Keratinocyte (primary cell): Measurements from ENCODE around the gene AK1. TPM values are rescaled to one million over a fixed set of nuclear protein-coding genes. Genes with fewer than 3 reads are reported as not detected.

Experiments used
- DNase-seq: peaks from one replicate; pipeline ENCODE4 v3.0.0-alpha.2; 2011; ENCODE audit warnings: low read depth, missing footprints, low spot score
- FAIRE-seq: peaks from 2 replicates; lab custom pipeline; 2011; peaks lifted over from hg19 to GRCh38; lab: Jason Lieb, UNC
- H2AFZ ChIP-seq: 2 replicates; pipeline ENCODE4 v1.6.0; 2012; ENCODE audit warnings: low read length, control low read depth, inconsistent platforms; ENCODE audit not compliant: control insufficient read depth
- H3K27ac ChIP-seq: 2 replicates; pipeline ENCODE4 v1.5.1; 2011; ENCODE audit warnings: low read length; ENCODE audit not compliant: control insufficient read depth, insufficient read depth
- H3K27me3 ChIP-seq: 3 replicates; pipeline ENCODE4 v1.6.0; 2011; ENCODE audit warnings: low read length; ENCODE audit not compliant: control insufficient read depth, insufficient read depth; ENCODE audit errors: extremely low read depth
- H3K36me3 ChIP-seq, 2 experiments: 2 replicates in 1 of 2; 3 replicates in 1 of 2; pipeline ENCODE4 v1.5.1; 2011; ENCODE audit warnings: low read length in 2 of 2, mild to moderate bottlenecking in 1 of 2; ENCODE audit not compliant: control insufficient read depth in 2 of 2, insufficient read depth in 2 of 2; ENCODE audit errors: extremely low read depth in 1 of 2
- H3K4me1 ChIP-seq: 3 replicates; pipeline ENCODE4 v1.5.1; 2011; ENCODE audit warnings: low read length; ENCODE audit not compliant: control insufficient read depth, insufficient read depth; ENCODE audit errors: extremely low read depth
- H3K4me2 ChIP-seq: 3 replicates; pipeline ENCODE4 v1.6.0; 2011; ENCODE audit warnings: low read depth, low read length; ENCODE audit not compliant: control insufficient read depth, insufficient read depth; ENCODE audit errors: extremely low read depth
- H3K4me3 ChIP-seq, 3 experiments: fragments of 200-600 bp in 1 of 3; sonication (generic) in 1 of 3; 2 replicates in 2 of 3; 3 replicates in 1 of 3; pipeline ENCODE4 v1.5.1; 2011 to 2016; ENCODE audit warnings: low read length in 3 of 3, mild to moderate bottlenecking in 3 of 3, control low read depth in 2 of 3, inconsistent platforms in 1 of 3, low read depth in 1 of 3, mixed read lengths in 1 of 3, mixed run types in 1 of 3, moderate library complexity in 1 of 3; ENCODE audit not compliant: control insufficient read depth in 2 of 3, insufficient read depth in 2 of 3; ENCODE audit errors: extremely low read depth in 1 of 3
- H3K79me2 ChIP-seq: 2 replicates; pipeline ENCODE4 v1.6.0; 2012; ENCODE audit warnings: low read length; ENCODE audit not compliant: control insufficient read depth, insufficient read depth
- H3K9ac ChIP-seq: 3 replicates; pipeline ENCODE4 v1.6.0; 2011; ENCODE audit warnings: low read length; ENCODE audit not compliant: control insufficient read depth, insufficient read depth; ENCODE audit errors: extremely low read depth
- H3K9me1 ChIP-seq: 3 replicates; pipeline ENCODE4 v1.6.0; 2011; ENCODE audit warnings: low read length; ENCODE audit not compliant: control insufficient read depth, insufficient read depth; ENCODE audit errors: extremely low read depth
- H3K9me3 ChIP-seq: 2 replicates; pipeline ENCODE4 v1.5.1; 2012; ENCODE audit warnings: low read depth, low read length; ENCODE audit not compliant: control insufficient read depth
- H4K20me1 ChIP-seq: 3 replicates; pipeline ENCODE4 v1.6.0; 2011; ENCODE audit warnings: low read length; ENCODE audit not compliant: control insufficient read depth, insufficient read depth; ENCODE audit errors: extremely low read depth
- CTCF ChIP-seq, 3 experiments: IDR thresholded peaks in 1 of 3; conservative IDR thresholded peaks in 1 of 3; optimal IDR thresholded peaks in 1 of 3; 2 replicates in 2 of 3; 3 replicates in 1 of 3; pipeline versions ENCODE3 to v1.5.1; 2011; ENCODE audit warnings: low read length in 3 of 3, mild to moderate bottlenecking in 3 of 3, moderate library complexity in 2 of 3, control low read depth in 1 of 3, inconsistent platforms in 1 of 3; ENCODE audit not compliant: insufficient read depth in 2 of 3; ENCODE audit errors: extremely low read depth in 1 of 3
- EZH2 ChIP-seq: IDR thresholded peaks from one replicate; pipeline ENCODE4 v1.6.1; 2012; ENCODE audit warnings: inconsistent platforms, mild to moderate bottlenecking, low read length, moderate library complexity
- dilution Hi-C: fragments of 300-500 bp; cut with MboI; formaldehyde crosslinking; loops from one replicate; pipeline ENCODE4 v1.7.0; 2020; ENCODE audit warnings: low sequenced_read_pairs; ENCODE audit not compliant: extremely low pct_ligation_motif_present
- polyA plus RNA-seq, 5 experiments: library from polyadenylated mRNA; depleted of rRNA in 3 of 5; stranded (reverse) in 3 of 5; stranded (forward) in 1 of 5; unstranded in 1 of 5; fragments of >200 nt; gene quantifications; 1 replicate in 1 of 5; 2 replicates in 3 of 5; 3 replicates in 1 of 5; pipeline versions ENCODE4 v1.2.1 to v1.2.3, GENCODE V29; 2011 to 2012; ENCODE audit warnings: missing spikeins in 2 of 5, low read depth in 1 of 5, low replicate concordance in 1 of 5

Gene AK1
- polyA plus RNA-seq, 1 donor (not counting 4 experiments of a cell fraction or from before 2014, with no cell fraction given), result 40.2 TPM

- Histone ChIP-seq H3K9me3 (no peaks in the 10 kb centered on the region), H3K27ac (no peak overlapping the region), H3K4me1 (no peaks in the 10 kb centered on the region), H4K20me1 (no peaks in the 10 kb centered on the region), H3K79me2 (no peaks in the 10 kb centered on the region), H3K27me3 (no peaks in the 10 kb centered on the region), H3K4me3 (no peak overlapping the region), H3K36me3 (peaks cover 11 to 16% of the 10 kb centered on the region in 2 experiments), H3K4me2 (no peak overlapping the region), H2AFZ (no peak overlapping the region), H3K9ac (no peak overlapping the region), H3K9me1 (no peaks in the 10 kb centered on the region)
- DNase-seq (no peak), FAIRE-seq (no peak)
- dilution Hi-C loops, result no loop called here
- TF ChIP-seq CTCF (optimal IDR thresholded peaks at IDR 0.05 in 1 of 3, IDR thresholded peaks at IDR 0.05 in 1 of 3, conservative IDR thresholded peaks at IDR 0.05 in 1 of 3; ENCODE audit: extremely low read depth in 1 of 3, insufficient read depth in 2 of 3, low read length in 3 of 3), result no peak
- TF ChIP-seq EZH2, result no peak
Observed at GRCh38 chr9:127886401-127886972, 9.0 kb upstream of the AK1 start.

GRCh38 chr9:127885508-127886281 lies 8.2 kb upstream of the AK1 start:
- Histone ChIP-seq H3K4me2 (no peak overlapping the region), H3K79me2 (no peaks in the 10 kb centered on the region), H3K27ac (no peak overlapping the region), H3K4me3 (no peak overlapping the region), H3K9me3 (no peaks in the 10 kb centered on the region), H3K36me3 (peaks cover 11 to 16% of the 10 kb centered on the region in 2 experiments), H2AFZ (no peak overlapping the region), H4K20me1 (no peaks in the 10 kb centered on the region), H3K27me3 (no peaks in the 10 kb centered on the region), H3K4me1 (no peaks in the 10 kb centered on the region), H3K9ac (no peak overlapping the region), H3K9me1 (no peaks in the 10 kb centered on the region)
- dilution Hi-C loops, result no loop called here
- TF ChIP-seq EZH2 (no peak), CTCF (optimal IDR thresholded peaks at IDR 0.05 in 1 of 3, IDR thresholded peaks at IDR 0.05 in 1 of 3, conservative IDR thresholded peaks at IDR 0.05 in 1 of 3; ENCODE audit: extremely low read depth in 1 of 3, insufficient read depth in 2 of 3, low read length in 3 of 3) (no peak)
- FAIRE-seq (no peak), DNase-seq (no peak)
